GM10847 (cell line): ENCODE measurements around the gene MYO3B.

ENCODE experiments used
- POLR2A ChIP-seq: IDR thresholded peaks from 2 replicates; pipeline ENCODE4 v1.6.1; 2011; ENCODE audit not compliant: insufficient read length; ENCODE audit errors: extremely low read depth

Gene MYO3B

DNA sequence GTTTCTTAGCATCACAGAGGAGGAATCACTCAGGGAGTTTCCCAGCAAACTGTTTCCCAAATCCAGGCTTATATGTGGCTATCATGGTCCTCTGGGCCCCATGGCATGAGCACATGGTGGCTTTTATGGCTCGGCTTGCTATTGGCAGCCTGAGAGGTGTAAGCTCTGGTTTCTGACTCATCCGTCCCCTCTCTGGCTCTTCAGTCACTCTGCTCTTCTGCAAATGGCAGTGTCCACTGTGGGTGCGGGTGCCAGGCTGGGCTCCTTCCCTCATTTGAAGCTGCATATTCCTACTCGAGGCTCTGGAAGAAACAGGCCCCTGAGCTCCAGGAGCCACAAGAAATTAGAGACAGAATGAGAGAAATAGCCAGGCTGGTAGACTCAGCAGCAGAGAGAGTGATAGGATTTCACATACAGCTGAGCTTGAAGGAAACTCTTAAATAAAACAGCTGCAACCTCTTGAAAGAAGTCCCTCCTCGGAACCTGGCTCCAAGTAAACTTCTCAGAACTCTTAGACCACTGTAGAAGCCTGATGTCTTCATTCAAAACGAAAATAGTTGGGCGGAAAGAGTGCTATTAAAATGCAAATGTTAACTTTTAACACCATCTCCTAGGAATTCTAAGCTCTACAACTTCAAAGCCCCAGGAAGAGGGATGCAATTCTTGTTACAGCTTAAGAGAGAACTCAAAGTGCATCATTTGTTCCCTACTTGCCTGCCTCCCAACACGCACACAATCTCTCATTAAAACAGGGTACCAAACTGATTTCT is 324.6 kb downstream of the MYO3B start:
- TF ChIP-seq POLR2A = no peak

DNA sequence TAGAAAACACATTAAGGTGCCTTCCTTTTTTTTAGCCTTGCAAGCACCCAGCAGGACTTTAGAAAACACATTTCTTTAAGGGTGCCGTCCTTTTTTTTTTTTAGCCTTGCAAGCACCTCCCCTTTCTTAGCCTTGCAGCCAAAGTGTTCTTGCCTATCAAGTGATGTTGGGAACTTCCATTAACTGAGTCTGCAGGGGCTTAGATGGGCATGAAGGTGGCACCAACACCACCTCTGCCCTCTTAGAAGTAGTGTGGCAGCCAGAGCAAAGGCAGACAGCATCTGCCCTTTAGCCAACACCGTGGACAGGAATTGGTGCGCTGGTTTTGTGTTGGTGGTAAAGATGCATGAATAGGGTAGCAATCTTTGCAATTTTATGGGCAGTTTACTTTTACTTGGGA is 325.6 kb downstream of the MYO3B start:
- no peak for TF ChIP-seq POLR2A

DNA sequence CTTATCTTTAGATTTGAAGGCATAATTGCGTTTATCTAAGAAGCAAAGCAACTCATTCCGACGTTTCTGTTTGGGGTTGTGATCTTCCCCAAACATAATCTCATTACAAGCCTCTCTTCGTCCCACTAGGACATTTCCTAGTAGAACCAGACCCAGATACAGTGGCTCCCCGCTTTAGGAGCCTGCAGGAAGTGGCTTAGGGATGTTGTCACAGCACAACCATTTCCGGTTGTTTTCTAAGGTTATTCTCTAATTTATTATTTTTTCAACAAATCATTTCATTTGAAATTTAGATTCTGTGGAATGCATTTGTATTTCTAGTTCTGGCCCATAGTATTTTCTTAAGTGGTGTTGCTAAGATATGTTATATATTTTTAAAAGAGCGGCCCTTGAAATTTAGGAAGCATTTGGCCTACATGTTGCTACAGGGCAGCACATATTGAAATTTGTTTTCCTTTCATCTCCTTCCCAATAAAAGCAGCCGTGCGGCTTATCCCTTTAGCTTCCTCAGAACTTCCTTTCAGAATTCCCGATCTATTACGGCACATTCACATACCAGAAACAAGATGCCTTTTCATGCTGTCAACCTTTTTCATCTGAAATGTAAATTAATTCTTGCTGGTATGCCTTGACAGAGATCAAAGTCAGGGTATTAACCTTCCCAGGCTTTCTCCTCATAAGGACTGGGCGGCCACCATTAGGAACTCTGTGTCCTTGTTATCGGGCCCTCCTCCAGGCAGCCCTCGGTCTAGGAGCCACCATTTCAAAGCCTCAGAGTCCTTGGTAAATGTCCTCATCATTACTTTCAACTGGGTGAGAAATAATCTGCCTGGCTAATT is 326.2 kb downstream of the MYO3B start:
- TF ChIP-seq POLR2A = no peak

DNA sequence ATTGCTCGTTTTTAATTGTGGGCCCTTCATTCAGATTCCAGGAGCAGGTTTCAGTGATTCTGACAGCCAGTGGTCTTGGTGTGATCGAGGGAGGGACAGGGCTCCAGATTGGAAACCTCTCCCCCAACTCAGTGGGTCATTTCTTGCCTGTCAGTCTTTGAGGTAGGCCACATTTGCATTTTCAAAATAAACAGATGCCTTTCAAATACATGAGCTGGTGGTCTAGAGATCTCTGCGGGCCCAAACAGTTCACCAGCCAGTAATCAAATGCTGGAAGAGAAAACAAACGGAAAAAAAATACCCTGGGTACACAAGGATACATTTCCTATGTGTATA is 326.8 kb downstream of the MYO3B start:
- no peak for TF ChIP-seq POLR2A

DNA sequence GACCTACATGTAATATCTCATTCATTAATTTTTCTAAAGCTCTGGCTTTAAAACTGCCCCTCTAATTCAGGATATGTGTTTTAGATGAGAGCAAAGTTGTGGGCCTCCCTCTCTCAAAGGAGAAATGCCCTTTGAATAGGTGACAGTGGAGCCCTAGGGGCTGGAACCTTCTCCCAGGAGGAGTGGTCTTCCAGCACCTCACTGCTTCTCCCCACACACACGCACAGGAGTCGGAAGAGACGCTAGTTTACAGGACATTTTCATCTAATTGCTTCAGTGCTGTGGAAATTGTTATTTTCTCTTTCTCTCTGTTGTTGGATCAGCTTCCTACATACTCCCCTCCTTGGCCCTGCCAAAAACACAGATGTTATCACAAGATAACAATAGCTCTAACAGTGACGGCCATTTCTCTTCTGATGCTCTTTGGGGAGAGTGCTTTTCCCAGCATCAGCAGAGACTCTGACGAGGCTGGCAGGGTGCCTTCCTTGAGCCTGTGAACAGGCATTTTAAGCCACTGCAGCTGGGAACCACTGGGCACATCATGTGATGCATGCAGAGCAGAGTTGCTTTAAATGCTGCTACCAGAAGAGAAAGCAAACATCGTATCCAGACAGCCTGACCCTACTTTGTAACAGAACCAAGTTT is 327.8 kb downstream of the MYO3B start:
- TF ChIP-seq POLR2A = no peak

DNA sequence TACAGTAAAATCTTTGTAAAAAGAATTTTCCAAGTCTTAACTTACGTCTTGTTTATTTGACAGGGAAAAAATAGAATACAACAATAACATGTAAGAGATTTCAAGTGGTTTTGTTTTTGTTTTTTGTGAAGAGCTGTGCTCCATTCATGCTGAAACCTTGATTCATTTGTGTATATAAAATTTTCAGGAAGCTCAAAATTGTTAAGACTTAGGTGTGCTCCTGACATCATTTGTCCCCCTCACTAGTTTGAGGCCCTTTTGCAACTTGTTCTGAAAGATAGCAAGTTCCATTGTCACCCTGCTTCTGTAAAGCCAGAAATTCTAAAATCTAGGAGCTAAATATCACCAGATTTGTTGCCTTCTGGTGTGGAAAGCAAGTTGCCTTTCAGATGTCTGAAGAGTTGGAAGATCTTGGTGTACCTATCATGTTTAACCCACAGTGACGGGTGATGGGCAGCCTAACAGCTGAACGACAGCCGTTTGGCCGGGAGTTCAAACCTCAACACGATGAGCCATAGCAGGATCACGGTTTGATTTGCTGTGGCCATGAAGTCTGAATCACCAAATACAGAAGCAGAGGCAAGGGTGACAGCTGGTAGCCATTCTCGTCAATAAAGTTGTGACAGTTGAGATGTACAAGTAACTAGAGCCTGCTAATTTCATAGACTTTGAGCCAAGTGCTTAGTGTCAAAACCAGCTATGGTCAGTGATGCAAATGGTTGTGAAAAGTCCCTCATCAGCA is 331.7 kb downstream of the MYO3B start:
- no peak for TF ChIP-seq POLR2A

DNA sequence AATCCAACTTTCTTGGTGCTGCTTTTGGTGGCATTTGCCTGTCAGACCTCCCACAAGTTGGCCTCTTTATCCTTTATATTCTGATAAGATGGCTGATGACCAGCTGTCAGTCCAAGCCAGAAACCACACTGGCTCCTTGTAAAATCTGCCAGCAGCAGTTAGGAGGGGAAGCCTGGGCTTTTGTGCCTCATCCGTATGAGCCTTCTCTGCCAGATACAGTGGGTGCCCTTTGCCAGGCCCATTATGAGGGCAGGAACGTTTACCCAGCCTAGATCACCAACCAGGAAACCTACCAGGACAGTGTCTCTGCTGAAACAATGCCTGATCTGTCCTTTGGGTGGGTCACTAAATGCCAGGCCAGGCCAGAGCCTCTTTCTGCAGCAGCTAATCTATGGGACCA is 334.3 kb downstream of the MYO3B start:
- no peak for TF ChIP-seq POLR2A

DNA sequence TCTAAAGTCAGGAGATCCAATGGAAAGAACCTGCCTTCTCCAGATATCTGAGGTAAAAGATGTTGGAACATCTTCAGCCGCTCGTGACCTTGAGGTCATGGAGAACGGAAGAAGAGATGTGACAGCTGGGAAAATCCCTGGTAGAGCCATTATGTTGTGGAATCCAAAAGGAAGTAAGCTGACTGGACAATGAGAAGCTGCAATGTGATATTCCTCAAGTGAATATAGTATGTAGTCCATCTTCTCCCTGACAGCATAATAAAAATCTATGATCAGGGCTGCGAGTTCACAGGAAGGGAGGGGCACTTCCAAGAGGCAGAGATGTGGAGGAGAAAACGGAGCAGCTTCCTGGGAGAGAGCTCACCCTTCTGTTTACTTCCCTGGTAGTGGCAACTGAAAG is 336.2 kb downstream of the MYO3B start:
- no peak for TF ChIP-seq POLR2A

DNA sequence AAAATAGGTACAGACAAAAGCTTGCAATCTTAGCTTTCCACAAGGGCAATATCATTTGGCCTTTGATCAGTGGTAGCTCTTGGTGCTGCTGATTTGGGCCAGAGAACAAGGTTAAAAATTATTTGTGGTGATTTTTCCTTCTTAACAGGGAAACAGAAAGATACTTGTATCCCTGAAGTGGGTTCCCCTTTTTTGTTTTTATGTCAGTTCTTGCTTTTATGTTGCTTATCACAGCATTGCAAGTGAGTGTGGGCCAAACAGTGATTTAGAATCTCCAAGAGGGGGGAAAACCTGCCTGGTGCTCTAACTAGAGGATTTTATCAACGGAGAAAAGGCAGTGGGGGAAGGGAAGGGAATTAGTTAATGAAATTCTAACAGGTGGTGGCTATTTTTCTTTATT is 339.6 kb downstream of the MYO3B start:
- no peak for TF ChIP-seq POLR2A

DNA sequence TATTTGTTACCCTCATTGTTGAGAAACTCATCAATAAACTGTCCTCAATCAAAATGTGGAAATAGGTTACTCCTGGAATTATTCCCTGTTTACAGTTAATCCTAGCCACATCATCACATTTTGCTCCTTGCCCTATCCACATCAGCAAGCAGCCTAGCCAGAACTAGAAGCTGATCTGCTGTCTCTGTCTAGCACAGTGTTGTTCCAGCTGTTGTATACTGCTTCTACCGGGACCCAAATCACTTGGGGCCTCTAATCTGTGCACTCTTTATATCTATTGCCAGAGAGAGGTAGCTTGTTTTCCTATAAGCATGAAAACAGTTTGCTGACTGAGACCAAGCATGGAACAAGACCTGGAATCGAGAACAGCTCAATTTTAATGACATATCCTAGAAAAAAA is 341.0 kb downstream of the MYO3B start:
- TF ChIP-seq POLR2A = no peak

DNA sequence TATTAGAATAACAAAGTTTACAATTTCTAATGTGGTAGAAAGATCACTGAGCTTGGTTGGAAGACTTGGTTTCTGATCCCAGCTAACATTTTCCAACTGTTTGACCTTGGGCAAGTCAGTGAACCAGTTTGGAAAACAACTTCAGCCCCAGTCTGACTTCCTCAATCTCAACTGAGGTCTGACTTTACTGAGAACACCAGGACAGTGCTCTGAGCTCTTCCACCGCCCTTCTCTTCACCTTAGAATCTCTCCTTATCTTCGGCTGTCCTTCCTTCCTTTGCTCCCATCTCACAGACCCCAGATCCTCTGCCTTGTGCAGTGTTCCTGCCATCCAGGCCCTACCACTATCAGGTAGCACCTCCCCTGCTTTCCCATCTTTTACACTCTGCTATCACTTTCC is 343.4 kb downstream of the MYO3B start:
- no peak for TF ChIP-seq POLR2A

DNA sequence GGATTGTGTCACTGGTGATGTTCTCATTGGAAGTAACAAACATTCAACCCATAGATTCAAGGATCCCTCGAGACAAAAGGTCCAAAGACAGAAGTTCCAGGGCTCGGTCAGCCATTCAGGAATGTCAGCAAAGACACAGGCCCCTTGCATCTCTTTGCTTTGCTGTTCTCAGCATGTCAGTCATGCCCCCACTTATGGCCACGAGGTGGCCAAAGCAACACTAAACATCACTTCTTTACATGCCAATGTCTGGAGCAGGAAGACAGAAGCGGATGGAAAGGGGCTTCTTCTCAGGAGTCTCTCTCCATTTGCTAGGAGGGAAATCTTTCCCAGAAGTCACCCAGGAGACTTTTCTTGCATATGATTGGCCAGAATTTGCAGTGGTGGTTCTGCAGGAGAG is 345.6 kb downstream of the MYO3B start:
- TF ChIP-seq POLR2A = no peak

DNA sequence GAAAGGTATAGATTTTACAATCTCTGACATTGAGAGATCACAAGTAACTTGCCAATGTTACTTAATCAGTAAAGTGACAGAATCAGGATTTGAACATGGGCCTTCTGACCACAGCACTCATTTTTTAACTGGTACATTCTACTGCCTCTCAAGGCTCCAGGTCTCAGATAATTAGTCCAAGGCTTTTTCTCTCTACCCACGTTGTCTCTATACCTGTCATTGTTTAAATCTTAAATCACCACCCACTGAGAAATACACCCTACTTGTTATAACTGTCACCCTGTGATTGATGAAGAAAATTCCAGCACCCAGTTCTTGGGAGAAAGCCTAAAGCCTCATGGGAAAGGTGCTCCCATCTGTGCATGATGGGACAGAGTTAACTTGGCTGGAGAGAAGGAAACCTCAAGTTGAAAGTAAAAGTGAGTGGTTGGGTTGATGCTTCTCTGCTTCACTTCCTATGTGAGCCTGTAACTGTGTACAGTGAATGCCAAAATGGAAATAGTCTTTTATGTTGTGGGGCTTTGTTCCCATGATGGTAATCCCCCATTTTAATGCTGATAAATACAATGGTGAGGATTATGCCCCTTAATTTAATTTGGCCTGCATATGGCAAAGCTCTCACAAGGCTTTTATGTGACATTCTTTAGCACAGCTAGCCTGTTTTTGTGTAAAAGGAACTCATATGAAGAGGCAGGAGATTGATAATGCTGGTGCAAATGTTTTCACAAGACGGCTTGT is 347.1 kb downstream of the MYO3B start:
- no peak for TF ChIP-seq POLR2A

DNA sequence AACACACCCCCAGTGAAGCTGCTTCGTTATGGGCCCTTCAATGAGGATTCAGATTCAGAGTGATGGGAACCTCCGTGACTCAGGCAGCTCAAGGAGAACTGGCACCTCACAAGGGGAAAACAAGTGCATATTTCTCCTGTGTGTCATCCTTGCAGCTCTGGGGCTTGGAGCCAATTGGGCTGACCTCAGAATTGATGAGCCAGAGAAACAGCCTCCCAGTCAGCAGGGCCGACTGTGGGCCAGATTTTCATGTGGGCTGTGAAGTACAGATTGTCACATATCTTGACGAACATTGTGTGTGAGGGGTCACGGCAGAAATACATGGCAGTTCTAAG is 347.6 kb downstream of the MYO3B start:
- TF ChIP-seq POLR2A = no peak

DNA sequence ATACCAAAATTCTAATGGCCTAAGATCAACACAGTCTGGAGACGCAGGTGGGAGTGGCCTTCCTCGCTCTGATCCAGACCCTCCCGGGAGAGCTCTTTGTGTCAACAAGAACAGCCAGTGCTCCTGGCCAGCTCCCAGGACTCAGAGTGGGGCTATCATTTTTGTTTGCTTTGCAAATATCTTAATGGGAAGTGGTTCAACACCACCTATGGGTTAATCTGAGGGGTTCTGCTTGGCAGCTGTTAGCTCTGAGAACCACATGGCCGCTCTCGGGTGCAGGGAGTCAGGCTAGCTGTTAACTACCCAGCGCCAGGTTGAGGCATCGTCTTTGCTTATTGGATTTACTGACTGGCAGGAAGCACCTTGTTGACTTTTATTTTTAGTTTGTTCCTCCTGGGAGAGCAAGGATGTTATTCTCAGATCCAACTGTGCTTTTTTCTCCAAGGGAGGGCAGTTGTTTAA is 352.4 kb downstream of the MYO3B start:
- no peak for TF ChIP-seq POLR2A

DNA sequence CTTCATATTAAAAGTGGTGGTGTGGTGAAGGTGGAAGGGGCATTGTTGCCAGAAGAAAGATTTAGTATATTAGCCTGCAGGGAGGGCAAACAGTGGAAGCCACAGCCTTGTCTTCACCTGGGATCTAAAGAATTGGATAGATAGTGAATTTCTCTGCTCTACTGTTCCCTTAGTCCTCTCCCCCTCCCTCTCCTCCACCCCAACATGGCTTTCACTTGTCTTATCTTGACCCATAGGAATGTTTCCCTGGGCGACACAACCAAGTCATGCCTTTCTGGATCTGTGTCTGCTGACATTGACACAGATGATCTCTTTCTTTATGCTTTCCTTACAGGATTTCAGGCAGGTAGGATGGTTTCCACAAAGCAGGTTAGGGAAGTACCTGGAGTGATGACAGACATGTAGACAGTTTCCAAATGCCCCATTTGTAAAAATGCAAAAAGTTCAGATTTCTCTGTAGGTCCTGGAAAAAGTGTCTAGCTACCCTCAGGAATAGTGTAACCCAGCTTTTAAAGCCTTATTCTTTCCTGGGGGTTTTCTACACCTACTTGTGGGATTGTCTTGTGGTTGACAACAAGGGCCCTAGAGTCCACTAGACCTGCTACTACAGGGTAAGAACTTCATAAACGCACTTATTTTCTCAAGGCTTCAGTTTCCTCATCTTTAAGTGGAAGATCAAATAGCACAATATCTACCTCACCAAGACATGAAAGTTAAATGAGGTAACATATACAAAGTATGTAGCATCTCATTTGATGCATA is 353.0 kb downstream of the MYO3B start:
- no peak for TF ChIP-seq POLR2A
